Stimulated activated CD4-positive, alpha-beta T cell treated with anti-CD3 and anti-CD28 coated beads, Interleukin-1b, Interleukin-23, amount 100 ng/mL, for 24 hours (primary cell): ENCODE data around the gene HTT.

Source experiments
- DNase-seq, 4 experiments: peaks; one replicate each; pipeline ENCODE4 v3.0.0-alpha.2; 2020; ENCODE audit warnings: low read depth in 4 of 4, low spot score in 1 of 4

HTT gene

GRCh38 chr4:3198906-3199305 lies 124.4 kb downstream of the HTT start:
- DNase-seq = no peak

DNA sequence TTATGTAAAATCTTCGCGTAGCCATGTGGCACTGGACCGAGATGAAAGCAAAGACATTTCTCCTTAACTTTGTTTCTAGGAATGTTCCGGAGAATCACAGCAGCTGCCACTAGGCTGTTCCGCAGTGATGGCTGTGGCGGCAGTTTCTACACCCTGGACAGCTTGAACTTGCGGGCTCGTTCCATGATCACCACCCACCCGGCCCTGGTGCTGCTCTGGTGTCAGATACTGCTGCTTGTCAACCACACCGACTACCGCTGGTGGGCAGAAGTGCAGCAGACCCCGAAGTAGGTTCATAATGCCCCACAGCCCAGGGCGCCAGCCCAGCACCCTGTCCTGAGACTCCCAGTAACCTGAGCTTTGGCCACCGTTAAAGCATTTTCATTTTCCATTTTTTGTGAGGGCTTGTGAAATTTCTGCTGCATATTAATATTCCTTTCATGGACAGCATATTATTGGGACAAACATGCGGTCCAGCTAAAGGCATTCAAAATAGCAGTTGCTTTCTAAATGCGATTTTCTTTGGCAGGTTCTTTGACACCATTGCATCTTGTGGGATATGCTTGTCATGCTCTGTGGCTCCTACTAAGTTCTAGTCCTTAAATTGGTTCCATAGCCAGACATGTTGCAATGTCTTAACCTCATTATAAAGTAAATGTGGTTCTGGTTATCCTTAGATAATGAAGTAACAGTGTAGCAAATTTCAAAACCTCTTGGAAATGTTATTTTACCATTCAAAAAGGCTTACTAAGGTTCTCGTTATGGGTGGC lies 125.4 kb downstream of the HTT start:
- no peak for DNase-seq

DNA sequence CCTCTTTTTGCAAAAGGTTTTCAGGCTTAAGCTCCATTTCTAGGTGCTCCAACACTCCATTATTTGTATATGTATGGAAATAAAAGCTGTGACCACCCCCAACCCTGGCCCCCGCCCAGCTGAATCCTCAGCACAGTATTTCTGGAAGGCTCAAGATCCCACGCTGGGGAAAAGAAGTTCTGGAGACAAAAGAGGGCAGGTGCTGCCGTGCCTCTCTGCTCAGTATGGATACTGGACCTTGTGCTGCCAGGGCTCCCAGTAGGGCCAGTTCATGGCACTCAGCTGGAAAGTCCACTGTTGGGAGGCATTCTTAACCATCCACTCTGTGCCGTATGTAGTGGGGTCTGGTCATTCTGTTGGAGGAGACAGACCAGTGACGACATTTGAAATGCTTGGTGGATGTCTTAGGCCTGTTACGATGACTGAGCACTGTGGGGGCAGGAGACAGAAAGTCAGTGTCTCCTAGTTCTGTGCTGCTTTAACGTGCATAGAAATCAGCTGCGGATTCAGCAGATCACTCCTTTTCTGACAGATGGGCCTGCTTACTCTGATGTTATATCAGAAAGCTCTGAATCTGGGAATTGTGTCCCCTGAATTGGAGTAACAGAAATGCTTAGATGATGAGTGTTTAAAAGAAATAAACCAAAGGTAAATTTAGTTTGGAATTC lies 126.1 kb downstream of the HTT start:
- DNase-seq = no peak

DNA sequence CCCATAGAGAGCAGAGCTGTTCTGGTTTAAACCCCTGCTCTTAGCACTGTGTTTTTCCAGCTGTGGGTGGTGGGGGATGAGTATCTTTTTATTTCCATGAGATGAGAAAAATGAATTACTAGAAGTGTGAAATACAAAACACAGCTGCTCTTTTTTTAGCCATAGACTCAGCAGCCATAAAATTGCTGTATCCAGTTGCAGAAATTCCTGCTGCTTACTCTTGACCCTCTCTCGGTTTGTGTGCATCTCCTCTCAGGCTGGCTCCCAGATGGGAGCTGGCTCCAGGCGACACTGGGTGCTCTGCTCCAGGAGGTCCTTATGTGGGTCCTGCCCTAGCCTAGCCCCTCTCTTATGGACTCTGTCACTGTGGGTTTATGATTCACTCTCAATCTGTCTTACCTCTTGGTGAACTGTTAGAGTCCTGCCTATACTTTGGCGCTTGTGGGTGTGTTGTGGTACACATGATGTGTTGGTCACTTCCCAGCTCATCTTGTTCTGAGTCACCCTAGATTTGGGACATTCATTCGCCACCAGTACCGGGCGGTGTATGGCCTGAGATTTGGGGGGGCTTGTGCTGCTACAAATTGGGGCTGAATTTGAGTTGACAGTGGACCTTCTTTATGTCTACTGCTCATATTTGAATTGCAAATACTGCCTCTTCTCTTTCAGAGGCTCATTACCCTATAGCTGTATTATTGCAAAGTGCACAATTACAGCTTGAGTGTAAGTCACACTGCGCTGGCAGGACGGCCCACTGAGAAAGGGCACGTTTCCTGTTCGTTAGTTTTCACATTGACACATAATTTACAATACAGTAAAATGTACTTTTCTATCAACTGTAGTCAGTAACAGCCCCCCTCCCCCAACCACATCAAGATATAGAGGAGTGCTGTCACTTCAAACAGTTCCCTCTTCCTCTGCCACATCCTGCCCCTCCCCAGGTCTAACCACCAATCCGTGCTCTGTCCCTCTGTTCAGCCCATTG lies 127.5 kb downstream of the HTT start:
- DNase-seq = peak; percentile 10 to 57 (median 24)

DNA sequence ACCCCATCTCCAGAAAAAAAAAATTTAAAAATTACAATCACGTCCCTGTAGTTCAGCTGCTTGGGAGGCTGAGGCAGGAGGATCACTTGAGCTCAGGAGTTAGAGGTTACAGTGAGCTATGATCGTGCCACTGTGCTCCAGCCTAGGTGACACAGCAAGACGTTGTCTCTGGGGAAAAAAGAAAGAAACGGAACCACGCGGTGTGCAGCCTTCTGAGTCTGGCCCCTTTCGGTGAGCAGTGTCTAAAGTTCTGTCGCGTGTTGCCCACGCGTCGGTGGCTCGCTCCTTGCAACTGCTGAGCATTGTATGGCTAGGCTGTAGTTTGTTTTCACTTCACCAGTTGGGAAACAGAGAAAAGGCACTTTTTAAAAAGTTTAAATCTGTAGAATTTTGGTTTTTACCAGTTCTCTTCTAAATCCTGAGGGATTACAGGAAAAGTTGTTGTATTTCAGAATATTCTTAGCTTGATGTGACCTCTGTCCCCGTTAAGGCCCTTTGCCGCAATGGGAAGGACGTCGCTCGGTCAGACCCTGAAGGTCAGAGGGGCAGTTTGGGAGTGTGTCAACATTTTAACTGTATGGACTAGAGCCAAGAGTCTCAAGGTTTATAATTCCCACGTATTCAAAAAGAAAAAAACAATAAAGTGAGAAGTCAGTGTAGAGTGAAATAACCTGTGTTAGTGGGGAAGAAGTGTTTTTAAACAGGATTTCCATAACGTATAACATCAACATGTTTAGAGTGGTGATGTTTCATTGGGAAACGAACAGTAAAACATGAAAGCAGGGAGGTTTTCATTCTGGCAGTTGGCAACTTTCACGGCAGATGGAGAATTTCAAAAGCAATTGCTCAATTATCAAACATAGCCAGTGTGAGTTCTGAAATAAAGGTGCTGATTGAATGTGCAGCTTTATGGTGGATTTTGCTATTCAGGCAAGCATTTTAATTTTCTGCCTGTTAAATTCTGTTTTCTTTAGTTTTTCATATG lies 128.6 kb downstream of the HTT start:
- DNase-seq = peak in 2 of 4 experiments; percentile 5 to 15

DNA sequence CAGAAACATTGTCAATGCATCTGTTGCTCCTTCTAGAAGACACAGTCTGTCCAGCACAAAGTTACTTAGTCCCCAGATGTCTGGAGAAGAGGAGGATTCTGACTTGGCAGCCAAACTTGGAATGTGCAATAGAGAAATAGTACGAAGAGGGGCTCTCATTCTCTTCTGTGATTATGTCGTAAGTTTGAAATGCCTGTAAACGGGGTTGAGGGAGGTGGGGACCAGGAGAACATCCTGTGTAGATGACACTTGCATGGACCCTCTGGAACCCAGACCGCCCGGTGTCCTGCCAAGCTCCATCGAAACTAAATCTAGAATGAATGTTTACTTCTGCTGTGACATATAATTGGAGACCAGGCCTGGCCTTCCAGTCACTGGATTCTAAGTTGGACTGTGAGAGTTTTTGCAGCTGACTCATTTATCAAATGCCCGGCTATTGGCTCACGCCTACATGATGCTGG lies 129.5 kb downstream of the HTT start:
- DNase-seq = no peak

- no peak for DNase-seq
Observed at GRCh38 chr4:3205995-3206394, 131.5 kb downstream of the HTT start.

DNA sequence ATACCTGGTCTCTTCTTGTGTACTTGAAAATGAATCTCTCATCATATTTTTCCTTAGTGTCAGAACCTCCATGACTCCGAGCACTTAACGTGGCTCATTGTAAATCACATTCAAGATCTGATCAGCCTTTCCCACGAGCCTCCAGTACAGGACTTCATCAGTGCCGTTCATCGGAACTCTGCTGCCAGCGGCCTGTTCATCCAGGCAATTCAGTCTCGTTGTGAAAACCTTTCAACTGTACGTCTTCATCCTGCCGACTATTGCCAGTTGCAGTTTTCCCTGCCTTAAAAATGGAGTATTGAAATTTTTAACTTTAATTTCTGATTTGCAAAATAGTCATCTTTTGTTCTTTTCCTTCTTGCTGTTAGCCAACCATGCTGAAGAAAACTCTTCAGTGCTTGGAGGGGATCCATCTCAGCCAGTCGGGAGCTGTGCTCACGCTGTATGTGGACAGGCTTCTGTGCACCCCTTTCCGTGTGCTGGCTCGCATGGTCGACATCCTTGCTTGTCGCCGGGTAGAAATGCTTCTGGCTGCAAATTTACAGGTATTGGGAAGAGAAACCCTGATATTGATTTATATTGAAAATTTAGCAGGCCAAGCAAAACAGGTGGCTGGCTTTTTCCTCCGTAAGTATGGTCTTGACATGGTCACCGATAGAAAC lies 132.1 kb downstream of the HTT start:
- no peak for DNase-seq

DNA sequence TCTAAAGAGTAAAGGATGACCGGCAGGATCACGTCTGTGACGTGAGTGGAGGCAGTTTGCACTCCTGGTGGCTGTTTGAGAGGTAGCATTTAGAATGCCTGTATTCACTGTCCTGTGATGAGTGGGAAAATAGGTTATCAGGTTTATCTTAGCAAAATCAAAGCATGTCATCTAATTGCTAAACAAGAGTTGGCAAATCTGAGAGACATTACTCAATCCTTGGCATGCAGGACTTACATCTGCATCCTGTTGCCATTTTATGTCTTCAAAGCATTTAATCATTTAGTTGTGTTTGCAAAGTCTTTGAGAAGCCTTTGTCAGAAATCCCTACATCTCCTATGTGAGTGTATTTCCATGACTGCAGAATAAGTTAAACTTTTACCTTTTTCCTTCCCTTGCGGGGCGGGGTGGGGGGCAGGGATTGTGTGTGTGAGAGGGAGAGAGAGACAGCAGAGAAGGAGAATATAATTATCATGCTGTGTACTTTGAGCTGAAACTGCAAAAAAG lies 133.1 kb downstream of the HTT start:
- no peak for DNase-seq

DNA sequence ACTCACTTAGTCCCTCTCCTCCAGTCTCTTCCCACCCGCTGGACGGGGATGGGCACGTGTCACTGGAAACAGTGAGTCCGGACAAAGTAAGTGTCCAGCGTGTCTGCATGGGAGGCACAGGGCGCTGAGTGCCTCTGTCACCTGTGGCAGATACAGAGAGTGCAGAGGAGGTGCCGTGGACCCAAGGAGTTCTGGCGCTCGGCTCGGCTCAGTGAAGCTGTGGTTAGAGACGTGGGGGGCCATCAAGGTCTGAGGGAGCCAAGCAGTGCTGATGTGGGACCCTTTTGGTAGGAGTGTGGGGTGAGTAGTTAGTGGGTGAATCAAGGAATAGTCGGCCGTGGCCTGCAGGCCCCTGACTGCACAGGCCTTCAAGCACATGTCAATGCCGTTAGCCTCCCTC lies 134.3 kb downstream of the HTT start:
- DNase-seq = no peak

DNA sequence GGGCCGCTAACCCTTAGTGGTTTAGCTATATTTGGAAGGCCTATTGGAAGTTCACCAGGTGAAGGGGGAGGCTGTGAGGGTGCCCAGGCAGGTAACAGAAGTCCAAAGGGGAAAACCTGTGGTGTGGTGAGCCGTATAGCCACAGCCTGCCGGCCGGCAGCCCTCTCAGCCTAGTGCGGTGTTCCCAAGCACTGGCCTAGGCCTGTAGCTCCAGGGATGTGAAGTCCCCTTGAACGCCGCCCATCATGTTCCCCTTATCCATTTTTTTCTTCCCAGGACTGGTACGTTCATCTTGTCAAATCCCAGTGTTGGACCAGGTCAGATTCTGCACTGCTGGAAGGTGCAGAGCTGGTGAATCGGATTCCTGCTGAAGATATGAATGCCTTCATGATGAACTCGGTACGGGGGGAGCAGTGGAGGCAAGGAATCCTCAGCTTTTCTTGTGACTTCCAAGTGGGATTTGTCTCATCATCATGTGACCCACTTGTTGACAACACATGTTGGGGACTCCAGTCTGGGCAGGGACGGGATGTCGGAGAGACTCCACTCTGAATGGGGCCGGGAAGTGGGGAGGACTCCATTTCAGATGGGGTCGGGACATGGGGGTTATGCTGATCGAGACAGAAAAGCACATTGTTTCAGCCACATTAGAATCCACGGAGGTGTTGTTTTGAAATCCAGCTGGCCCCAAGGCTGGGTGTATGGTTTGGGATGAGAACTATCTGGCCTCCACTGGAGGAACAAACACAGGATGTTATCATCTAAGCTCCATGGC lies 135.3 kb downstream of the HTT start:
- no peak for DNase-seq

GRCh38 chr4:3210467-3210866 lies 136.0 kb downstream of the HTT start:
- DNase-seq = no peak

- DNase-seq = no peak
Observed at GRCh38 chr4:3211866-3212265, 137.4 kb downstream of the HTT start.

DNA sequence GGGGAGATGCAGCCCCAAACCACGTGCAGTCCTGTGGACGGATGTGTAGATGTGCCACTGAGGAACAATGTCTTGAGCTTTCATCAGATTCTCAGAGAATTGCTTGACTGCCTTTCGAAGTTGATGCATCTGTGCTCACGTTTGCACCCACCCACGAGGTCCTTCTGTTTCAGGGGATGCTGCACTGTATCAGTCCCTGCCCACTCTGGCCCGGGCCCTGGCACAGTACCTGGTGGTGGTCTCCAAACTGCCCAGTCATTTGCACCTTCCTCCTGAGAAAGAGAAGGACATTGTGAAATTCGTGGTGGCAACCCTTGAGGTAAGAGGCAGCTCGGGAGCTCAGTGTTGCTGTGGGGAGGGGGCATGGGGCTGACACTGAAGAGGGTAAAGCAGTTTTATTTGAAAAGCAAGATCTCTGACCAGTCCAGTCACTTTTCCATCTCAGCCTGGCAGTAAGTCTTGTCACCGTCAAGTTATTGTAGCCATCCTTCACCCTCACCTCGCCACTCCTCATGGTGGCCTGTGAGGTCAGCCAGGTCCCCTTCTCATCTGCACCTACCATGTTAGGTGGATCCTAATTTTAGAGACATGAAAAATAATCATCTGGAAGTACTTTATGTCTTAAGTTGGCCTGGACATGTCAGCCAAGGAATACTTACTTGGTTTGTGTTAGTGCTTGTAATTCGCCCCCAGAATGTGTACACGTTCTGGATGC lies 138.1 kb downstream of the HTT start:
- no peak for DNase-seq

DNA sequence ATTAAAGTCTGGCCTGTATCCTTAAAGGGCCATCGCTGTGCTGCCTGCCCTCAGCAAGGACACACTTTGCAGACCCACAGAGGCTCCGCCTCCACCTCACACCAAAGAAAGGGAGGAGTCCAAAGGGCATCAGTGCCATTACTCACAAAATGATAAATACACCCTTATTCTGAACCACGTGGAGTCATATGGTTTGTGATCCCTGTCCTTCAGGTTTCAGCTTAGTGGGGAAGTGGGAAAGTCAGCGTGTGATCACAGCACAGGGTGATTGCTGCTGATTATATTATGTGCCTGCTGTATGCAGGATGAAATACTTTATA lies 138.6 kb downstream of the HTT start:
- DNase-seq = no peak

- DNase-seq = no peak
Observed at GRCh38 chr4:3213661-3214250, 139.3 kb downstream of the HTT start.

GRCh38 chr4:3215256-3215655 lies 140.8 kb downstream of the HTT start:
- DNase-seq = no peak

- DNase-seq = no peak
Observed at GRCh38 chr4:3215733-3216132, 141.3 kb downstream of the HTT start.
